Measurements from ENCODE around the gene SERPINB1. TPM values are rescaled to one million over a fixed set of nuclear protein-coding genes. Genes with fewer than 3 reads are reported as not detected.

Gene SERPINB1
- polyA plus RNA-seq, 1 donor, result 12.8 TPM

GRCh38 chr6:2793534-2794151 is 48.0 kb downstream of the SERPINB1 start:
- DNase-seq (ENCODE audit: low read depth), result no peak

DNA sequence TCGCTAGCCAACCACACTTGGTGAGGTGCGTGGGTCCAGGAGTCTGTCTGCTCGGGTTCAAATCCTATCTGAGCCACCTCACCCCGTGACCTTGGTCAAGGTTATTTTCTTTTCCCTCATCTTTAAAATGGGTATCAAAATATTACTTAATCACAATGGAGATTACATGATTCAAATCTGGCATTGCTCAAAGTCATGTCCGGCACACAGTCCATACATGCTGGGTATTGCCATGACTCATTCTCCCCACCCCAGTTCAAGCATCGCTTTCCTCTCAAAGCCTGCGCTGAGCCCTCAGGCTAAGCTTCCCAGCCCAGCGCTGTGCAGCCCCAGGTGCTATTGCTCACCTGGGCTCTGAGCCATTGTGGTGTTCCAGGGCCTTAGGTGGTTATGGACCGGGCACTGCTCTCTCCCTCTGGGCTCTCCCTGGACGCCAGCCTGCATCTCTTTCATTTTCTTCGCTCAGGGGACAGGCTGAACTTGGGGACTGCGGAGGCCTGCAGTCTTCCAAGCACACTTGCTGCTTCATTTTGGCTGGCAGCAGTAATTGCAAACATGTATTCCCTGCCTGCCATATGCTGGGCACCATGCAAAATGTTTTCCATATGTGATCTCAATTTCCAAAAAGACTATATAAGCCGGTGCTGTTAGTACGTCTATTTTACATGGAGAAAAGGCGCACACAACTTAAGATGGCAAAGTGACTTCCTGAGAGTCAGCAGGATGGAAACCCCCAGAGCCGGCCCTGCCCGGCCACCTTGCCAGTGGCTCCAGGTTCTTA is 49.1 kb downstream of the SERPINB1 start:
- no peak for DNase-seq (ENCODE audit: low read depth)

DNA sequence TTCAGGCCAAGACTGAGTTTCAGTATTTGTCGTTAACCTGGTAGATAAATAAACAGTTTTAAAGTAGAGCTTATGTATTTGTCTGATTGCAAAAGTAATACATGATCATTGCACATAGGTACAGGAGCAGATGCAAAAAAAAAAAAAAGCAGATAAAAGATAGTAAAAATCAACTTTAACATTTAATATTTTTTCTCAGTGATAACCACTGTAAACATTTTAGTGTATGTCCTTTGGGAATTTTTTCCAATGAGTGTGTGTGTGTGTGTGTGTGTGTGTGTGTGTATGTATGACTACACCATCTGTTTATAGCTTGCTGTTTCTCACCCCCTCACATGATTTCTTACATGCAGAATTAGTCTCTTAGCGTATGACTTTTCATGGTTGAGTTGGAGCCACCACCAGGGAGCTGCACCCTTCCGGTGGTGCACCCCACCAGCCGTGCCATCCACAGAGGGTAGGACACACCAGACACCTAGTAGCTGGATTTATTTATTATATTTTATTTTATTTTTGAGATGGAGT is 50.2 kb downstream of the SERPINB1 start:
- DNase-seq (ENCODE audit: low read depth), result no peak

GRCh38 chr6:2790588-2791449 is 50.8 kb downstream of the SERPINB1 start:
- peak; percentile 75 for DNase-seq (ENCODE audit: low read depth)

DNA sequence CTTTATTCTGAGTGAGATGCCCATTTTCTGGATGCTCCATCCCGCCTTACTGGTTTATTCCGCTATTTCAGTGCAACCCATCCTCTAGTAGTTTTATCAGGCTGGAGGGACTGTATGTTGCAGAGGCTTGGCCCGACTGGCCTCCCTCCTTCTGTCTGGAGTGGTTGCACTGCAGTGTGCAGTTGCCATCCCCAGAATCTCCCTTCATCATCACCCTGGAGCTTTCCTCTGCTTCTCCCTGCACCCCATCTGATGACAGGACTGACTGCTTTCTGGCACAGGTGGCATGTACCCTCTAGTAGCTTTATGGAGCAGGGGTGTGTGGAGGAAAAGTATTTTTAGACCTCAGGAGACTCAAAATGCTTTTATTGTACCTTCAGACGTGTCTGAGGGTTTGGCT is 55.4 kb downstream of the SERPINB1 start:
- DNase-seq (ENCODE audit: low read depth), result no peak

GRCh38 chr6:2784930-2785329 is 56.7 kb downstream of the SERPINB1 start:
- DNase-seq (ENCODE audit: low read depth), result no peak

- no peak for DNase-seq (ENCODE audit: low read depth)
These were observed 57.6 kb downstream of the SERPINB1 start for GRCh38 chr6:2784061-2784460.

DNA sequence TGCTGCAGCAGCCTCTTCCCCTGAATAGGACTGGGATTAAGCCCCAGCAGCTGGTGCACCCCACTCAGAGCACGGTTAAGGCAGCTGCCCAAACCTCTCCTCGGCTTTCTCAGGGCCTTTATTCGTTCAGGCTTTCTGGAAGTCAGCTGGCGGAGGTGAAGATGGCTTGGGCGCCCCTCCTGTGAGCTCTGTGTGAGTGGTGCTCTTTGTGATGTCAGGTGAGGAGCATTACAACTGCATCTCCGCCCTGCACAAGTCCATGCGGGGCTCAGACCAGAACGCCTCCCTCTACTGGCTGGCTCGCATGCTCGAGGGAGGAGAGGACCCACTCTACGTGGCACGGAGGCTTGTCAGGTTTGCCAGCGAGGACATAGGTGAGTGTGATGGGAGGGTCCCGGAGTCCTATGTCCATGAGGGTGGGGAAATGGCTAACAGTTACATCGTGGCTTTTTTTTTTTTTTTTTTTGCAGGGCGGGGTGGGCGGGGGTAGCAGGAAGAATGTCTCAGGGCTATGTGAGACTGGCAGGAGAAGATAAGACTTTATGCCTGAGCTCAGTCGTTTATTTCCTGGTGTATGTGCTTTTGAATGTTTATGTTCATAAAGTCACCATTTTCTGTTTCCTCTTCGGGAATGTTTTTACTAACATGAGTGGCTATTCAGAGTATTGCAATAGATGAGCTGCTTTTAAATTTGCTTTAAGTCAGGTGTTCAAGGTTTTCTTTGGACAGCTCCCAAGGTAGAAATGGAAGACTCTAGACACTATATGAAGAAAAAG is 58.3 kb downstream of the SERPINB1 start:
- DNase-seq (ENCODE audit: low read depth), result no peak

- DNase-seq (ENCODE audit: low read depth), result no peak
These were observed 58.9 kb downstream of the SERPINB1 start for GRCh38 chr6:2782825-2783187.

- DNase-seq (ENCODE audit: low read depth), result no peak
These were observed 59.3 kb downstream of the SERPINB1 start for GRCh38 chr6:2782356-2782708.

Other genes starting within 250 kb of the SERPINB1 start
- gene MYLK4, start 90.9 kb downstream of the SERPINB1 start, polyA plus RNA-seq (ENCODE audit: insufficient read length), result 11.2 TPM
- 45.9 TPM for gene WRNIP1, start 76.5 kb downstream of the SERPINB1 start, polyA plus RNA-seq (ENCODE audit: insufficient read length)
- gene SERPINB9, start 61.4 kb upstream of the SERPINB1 start, polyA plus RNA-seq (ENCODE audit: insufficient read length), result 1.9 TPM
- 80.5 TPM for gene SERPINB6, start 129.7 kb upstream of the SERPINB1 start, polyA plus RNA-seq (ENCODE audit: insufficient read length)
- gene NQO2, start 158.0 kb upstream of the SERPINB1 start, polyA plus RNA-seq (ENCODE audit: insufficient read length), result 15.5 TPM
- 10.1 TPM for gene RIPK1, start 226.6 kb upstream of the SERPINB1 start, polyA plus RNA-seq (ENCODE audit: insufficient read length)